GM12878 (cell line): ENCODE measurements around the gene UQCC5. TPM values are rescaled to one million over a fixed set of nuclear protein-coding genes. Genes with fewer than 3 reads are reported as not detected.

ENCODE experiments used
- ATAC-seq: fragments of 200-7000 bp; cut with Tn5 transposase; 3 replicates; pipeline ENCODE4 v1.9.1; 2020; ENCODE audit warnings: mild to moderate bottlenecking, moderate library complexity
- BruUV-seq: library from RNA; stranded (reverse); fragments of 400-500 nt; replicated peaks from 2 replicates; lab custom pipeline; 2021; lab: Mats Ljungman, UMichigan
- CTCF ChIA-PET: fragments of 300-600 bp; sonication (Branson Sonifier 250); formaldehyde crosslinking; extraction: SDS; loops from one replicate; lab custom pipeline; 2021; ENCODE audit warnings: inconsistent platforms; lab: Yijun Ruan, JAX
- POLR2A ChIA-PET: fragments of 350-600 bp; formaldehyde crosslinking; extraction: SDS; loops from one replicate; lab custom pipeline; 2021; ENCODE audit warnings: inconsistent platforms; lab: Charles Lee
- RAD21 ChIA-PET: fragments of 300-600 bp; sonication (Branson Sonifier 250); formaldehyde crosslinking; loops from one replicate; lab custom pipeline; 2023; ENCODE audit warnings: antibody characterized with exemption; ENCODE audit not compliant: unreplicated experiment; lab: Charles Lee
- SMC1A ChIA-PET: fragments of 300-600 bp; sonication (Branson Sonifier 250); formaldehyde crosslinking; loops from one replicate; lab custom pipeline; 2023; ENCODE audit not compliant: unreplicated experiment, uncharacterized antibody; lab: Charles Lee
- DNase-seq: peaks from one replicate; pipeline ENCODE4 v3.0.0-alpha.2; 2011; ENCODE audit warnings: low read depth, low spot score
- FAIRE-seq: peaks from 3 replicates; lab custom pipeline; 2011; peaks lifted over from hg19 to GRCh38; lab: Jason Lieb, UNC
- H2AFZ ChIP-seq: 2 replicates; pipeline ENCODE4 v1.6.0; 2011; ENCODE audit warnings: low read depth, low read length, control low read depth; ENCODE audit not compliant: control insufficient read depth
- H3K27ac ChIP-seq: 2 replicates; pipeline ENCODE4 v1.5.1; 2011; ENCODE audit warnings: control low read depth; ENCODE audit not compliant: control insufficient read depth, insufficient read depth
- H3K27me3 ChIP-seq, 2 experiments: replicated peaks in 1 of 2; 2 replicates each; pipeline versions ENCODE4 v1.6.0 to v1.6.1; 2011; ENCODE audit warnings: low read length in 1 of 2; ENCODE audit not compliant: control insufficient read depth in 2 of 2, insufficient read depth in 2 of 2
- H3K36me3 ChIP-seq, 2 experiments: 2 replicates each; pipeline ENCODE4 v1.5.1; 2011; ENCODE audit warnings: low read length in 1 of 2; ENCODE audit not compliant: control insufficient read depth in 2 of 2, insufficient read depth in 2 of 2
- H3K4me1 ChIP-seq: 2 replicates; pipeline ENCODE4 v1.6.1; 2011; ENCODE audit warnings: mild to moderate bottlenecking, low read length, moderate library complexity, mixed read lengths; ENCODE audit not compliant: control insufficient read depth, insufficient read depth
- H3K4me2 ChIP-seq: 2 replicates; pipeline ENCODE4 v1.6.0; 2011; ENCODE audit warnings: control low read depth; ENCODE audit not compliant: control insufficient read depth, insufficient read depth
- H3K4me3 ChIP-seq: fragments of 200-600 bp; sonication (generic); 2 replicates; pipeline ENCODE4 v1.5.1; 2016
- H3K79me2 ChIP-seq: 2 replicates; pipeline ENCODE4 v1.6.0; 2011; ENCODE audit warnings: low read length; ENCODE audit not compliant: control insufficient read depth, insufficient read depth
- H3K9ac ChIP-seq: 2 replicates; pipeline ENCODE4 v1.8.0; 2011; ENCODE audit warnings: low read length, control low read depth, mixed read lengths; ENCODE audit not compliant: control insufficient read depth, insufficient read depth
- H3K9me3 ChIP-seq: replicated peaks from 3 replicates; pipeline ENCODE4 v1.5.1; 2011; ENCODE audit warnings: mild to moderate bottlenecking, low read length; ENCODE audit not compliant: control insufficient read depth, insufficient read depth
- H4K20me1 ChIP-seq: 2 replicates; pipeline ENCODE4 v1.6.0; 2011; ENCODE audit not compliant: control insufficient read depth, insufficient read depth
- CEBPB ChIP-seq, 2 experiments: fragments of 150-350 bp in 1 of 2; IDR thresholded peaks; 2 replicates each; pipeline ENCODE4 v1.6.1; 2012 to 2014; ENCODE audit warnings: low read depth in 2 of 2, low read length in 2 of 2, borderline replicate concordance in 1 of 2, inconsistent platforms in 1 of 2
- CREM ChIP-seq: IDR thresholded peaks from 2 replicates; pipeline ENCODE4 v1.6.1; 2014; ENCODE audit warnings: antibody characterized with exemption, low read depth
- CUX1 ChIP-seq: IDR thresholded peaks from 2 replicates; pipeline ENCODE4 v1.6.1; 2012; ENCODE audit warnings: improper control_type of control experiment, low read depth, low read length; ENCODE audit not compliant: insufficient replicate concordance
- KDM1A ChIP-seq: fragments of 200-600 bp; sonication (generic); IDR thresholded peaks from 2 replicates; pipeline ENCODE4 v1.6.1; 2016; ENCODE audit warnings: borderline replicate concordance
- MLLT1 ChIP-seq: fragments of 450-650 bp; IDR thresholded peaks from 2 replicates; pipeline ENCODE4 v1.6.1; 2016; ENCODE audit warnings: mild to moderate bottlenecking
- SREBF1 ChIP-seq: IDR thresholded peaks from 2 replicates; pipeline ENCODE4 v1.6.1; 2012; ENCODE audit warnings: mild to moderate bottlenecking, low read length
- YBX1 ChIP-seq: fragments of 450-650 bp; IDR thresholded peaks from 2 replicates; pipeline ENCODE4 v1.6.1; 2016; ENCODE audit warnings: antibody characterized with exemption
- WGBS: methylation state at CpG from one replicate; pipeline ENCODE4 v1.1.6; 2016; ENCODE audit warnings: low lambda C conversion rate; ENCODE audit not compliant: insufficient replicate concordance, insufficient coverage; ENCODE audit errors: missing lambda C conversion rate; 5-methylcytosine and 5-hydroxymethylcytosine counted together
- in situ Hi-C: fragments of 300-500 bp; cut with MboI; formaldehyde crosslinking; loops from 9 replicates; pipeline ENCODE4 v1.14.3; 2018; ENCODE audit warnings: mixed read lengths
- intact Hi-C: fragments of 100-400 bp; cut with micrococcal nuclease; formaldehyde crosslinking; loops from one replicate; pipeline ENCODE4 v1.14.2; 2022; ENCODE audit not compliant: unreplicated experiment
- polyA plus RNA-seq, 11 experiments: library from polyadenylated mRNA; depleted of rRNA in 4 of 11; unstranded in 6 of 11; stranded (reverse) in 5 of 11; fragments of >200 nt; fragmentation: Nextera tagmentation in 4 of 11; fragmentation: Illumina TruSeq in 1 of 11; extraction: Ambion mirVana in 4 of 11; extraction: Trizol in 1 of 11; gene quantifications; 1 replicate in 1 of 11; 2 replicates in 10 of 11; pipeline versions ENCODE4 v1.2.1 to v1.2.3, GENCODE V29; 2011 to 2016; ENCODE audit warnings: inconsistent platforms in 2 of 11, missing spikeins in 2 of 11, low read depth in 1 of 11
- total RNA-seq, 4 experiments: library from RNA; depleted of rRNA in 3 of 4; stranded (reverse); fragments of >200 nt in 3 of 4; fragmentation: Illumina TruSeq in 1 of 4; extraction: Trizol in 1 of 4; gene quantifications; 2 replicates each; pipeline versions ENCODE4 v1.2.1 to v1.2.3, GENCODE V29; 2013 to 2021

UQCC5 gene
- total and polyA plus RNA-seq, 10 of the 15 experiments (the other 5 are each of a cell fraction or from before 2014, with no cell fraction given), result 15.1 to 84.8 (median 28.0) TPM

- TF ChIP-seq CUX1, result no peak
Observed at GRCh38 chr3:52493232-52494017, 43.0 kb upstream of the UQCC5 start (continued).

DNA sequence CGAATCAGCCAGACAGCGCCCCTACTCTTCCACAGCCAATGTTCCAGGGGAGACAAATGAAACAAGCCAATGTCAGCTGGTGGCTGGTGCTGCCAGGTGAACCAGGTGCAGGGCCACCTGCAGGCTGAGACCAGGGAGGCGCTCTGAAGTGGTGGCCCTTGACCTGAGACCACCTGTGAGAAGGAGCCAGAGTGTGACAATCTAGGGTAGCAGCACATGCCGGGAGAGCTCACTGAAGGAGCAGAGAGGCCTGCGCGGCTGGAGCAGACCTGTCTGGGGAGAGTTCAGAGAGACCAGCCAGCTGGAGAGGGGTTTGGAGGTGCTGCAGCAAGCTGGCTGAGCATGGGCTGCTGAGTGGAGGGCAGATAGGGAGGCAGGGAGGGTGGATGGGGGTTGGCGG, 42.0 kb upstream of the UQCC5 start:
- no peak overlapping the region for H3K9ac ChIP-seq
- CTCF ChIA-PET, result interaction anchor here (0.7 kb wide), 1 partner anchor 13 kb away, joined by 3 read pairs; no protein-coding TSS in a partner anchor
- SMC1A ChIA-PET, result no interaction called here
- no peaks in the 10 kb centered on the region for H3K79me2 ChIP-seq
- H3K27me3 ChIP-seq, result no peaks in the 10 kb centered on the region
- POLR2A ChIA-PET, result no interaction called here
- 89% methylated on average over 7 of the region's 7 CpGs for WGBS
- H3K4me3 ChIP-seq, result no peak overlapping the region
- intact Hi-C loops, result no loop called here
- H3K4me2 ChIP-seq, result no peak overlapping the region
- H3K27ac ChIP-seq, result no peak overlapping the region
- TF ChIP-seq MLLT1 (no peak), SREBF1 (no peak), KDM1A (no peak), CEBPB (IDR thresholded peaks at IDR 0.05; ENCODE audit: borderline replicate concordance in 1 of 2, low read depth in 2 of 2, low read length in 2 of 2) (no peak), CREM (no peak), YBX1 (no peak)
- H3K9me3 ChIP-seq, result no peaks in the 10 kb centered on the region
- RAD21 ChIA-PET, result no interaction called here
- no peak for FAIRE-seq
- ATAC-seq, result no peak
- H3K36me3 ChIP-seq, result peaks cover 0 to 15% of the 10 kb centered on the region in 2 experiments; a peak in 3 of 4 replicates
- no TSS peak for BruUV-seq
- H4K20me1 ChIP-seq, result no peaks in the 10 kb centered on the region
- no peak overlapping the region for H2AFZ ChIP-seq
- no peaks in the 10 kb centered on the region for H3K4me1 ChIP-seq
- in situ Hi-C loops, result no loop called here
- no peak for DNase-seq
